GM21381 (cell line): Measurements from ENCODE around the gene SRGAP1.
A peak's percentile ranks its signal among the peaks of the same experiment; 100 is the strongest.
"Not testable (repeated sequence)": the region's sequence is repeated elsewhere in the genome, so short reads cannot be mapped to it uniquely, and the experiment has no call there.

Source experiments
- ATAC-seq: cut with Tn5 transposase; IDR thresholded peaks from one replicate; pipeline ENCODE4 v1.9.1; 2021; ENCODE audit warnings: mild to moderate bottlenecking, moderate library complexity; ENCODE audit not compliant: unreplicated experiment

The SRGAP1 gene

GRCh38 chr12:63836936-63837335, 7.6 kb upstream of the SRGAP1 start:
- no peak for ATAC-seq

GRCh38 chr12:63838411-63838810, 6.1 kb upstream of the SRGAP1 start:
- ATAC-seq = no peak

GRCh38 chr12:63841011-63841410, 3.5 kb upstream of the SRGAP1 start:
- no peak for ATAC-seq

GRCh38 chr12:63841571-63841970, 2.9 kb upstream of the SRGAP1 start:
- ATAC-seq = no peak

- not testable (repeated sequence) for ATAC-seq
These were observed 1.8 kb upstream of the SRGAP1 start for GRCh38 chr12:63842750-63843149.

- no peak for ATAC-seq
These were observed 1.2 kb upstream of the SRGAP1 start for GRCh38 chr12:63843254-63843720.

- peak; percentile 96 for ATAC-seq
These were observed 644 bp upstream of the SRGAP1 start for GRCh38 chr12:63843721-63844390.

GRCh38 chr12:63845726-63846125, 1.2 kb downstream of the SRGAP1 start:
- no peak for ATAC-seq

GRCh38 chr12:63846238-63846967, 1.9 kb downstream of the SRGAP1 start:
- no peak for ATAC-seq

- no peak for ATAC-seq
These were observed 4.0 kb downstream of the SRGAP1 start for GRCh38 chr12:63848450-63848849.

- no peak for ATAC-seq
These were observed 4.7 kb downstream of the SRGAP1 start for GRCh38 chr12:63849106-63849620.

- ATAC-seq = no peak
These were observed 5.1 kb downstream of the SRGAP1 start for GRCh38 chr12:63849641-63850040.

- no peak for ATAC-seq
These were observed 9.5 kb downstream of the SRGAP1 start for GRCh38 chr12:63853978-63854377.

GRCh38 chr12:63855299-63855698, 10.8 kb downstream of the SRGAP1 start:
- no peak for ATAC-seq

- no peak for ATAC-seq
These were observed 13.5 kb downstream of the SRGAP1 start for GRCh38 chr12:63857771-63858670.

GRCh38 chr12:63859880-63860279, 15.4 kb downstream of the SRGAP1 start:
- not testable (repeated sequence) for ATAC-seq

GRCh38 chr12:63862187-63862968, 17.9 kb downstream of the SRGAP1 start:
- ATAC-seq = no peak

GRCh38 chr12:63862969-63863230, 18.4 kb downstream of the SRGAP1 start:
- no peak for ATAC-seq

GRCh38 chr12:63863658-63864453, 19.4 kb downstream of the SRGAP1 start:
- ATAC-seq = no peak

GRCh38 chr12:63864454-63864706, 19.9 kb downstream of the SRGAP1 start:
- ATAC-seq = no peak
